Measurements from ENCODE around the gene SHROOM1.

Gene SHROOM1

GRCh38 chr5:132775476-132775961, 54.9 kb downstream of the SHROOM1 start:
- no peak overlapping the region for H3K27ac Mint-ChIP-seq
- ATAC-seq = no peak
- DNase-seq = no peak
- peak overlapping the region; percentile 10 for H3K4me3 Mint-ChIP-seq
- no peaks in the 10 kb centered on the region for H3K9me3 Mint-ChIP-seq
- H3K36me3 Mint-ChIP-seq (ENCODE audit: low read depth) = no peaks in the 10 kb centered on the region
- peaks cover 6% of the 10 kb centered on the region for H3K4me1 Mint-ChIP-seq
- H3K27me3 Mint-ChIP-seq = peaks cover 22% of the 10 kb centered on the region

GRCh38 chr5:132774896-132775295, 55.6 kb downstream of the SHROOM1 start:
- Mint-ChIP-seq H3K27me3 (peaks cover 19% of the 10 kb centered on the region), H3K4me3 (no peak overlapping the region), H3K36me3 (ENCODE audit: low read depth) (no peaks in the 10 kb centered on the region), H3K9me3 (no peaks in the 10 kb centered on the region), H3K4me1 (peaks cover 6% of the 10 kb centered on the region), H3K27ac (no peak overlapping the region)
- DNase-seq = no peak
- no peak for ATAC-seq

- peaks cover 6% of the 10 kb centered on the region for H3K4me1 Mint-ChIP-seq
- H3K27me3 Mint-ChIP-seq = peaks cover 16% of the 10 kb centered on the region
- no peak overlapping the region for H3K27ac Mint-ChIP-seq
- no peak overlapping the region for H3K4me3 Mint-ChIP-seq
- no peak for ATAC-seq
- no peak for DNase-seq
- no peaks in the 10 kb centered on the region for H3K36me3 Mint-ChIP-seq (ENCODE audit: low read depth)
- H3K9me3 Mint-ChIP-seq = no peaks in the 10 kb centered on the region
Measured at GRCh38 chr5:132774406-132774805, 56.0 kb downstream of the SHROOM1 start.

GRCh38 chr5:132773601-132774355, 56.7 kb downstream of the SHROOM1 start:
- no peak overlapping the region for H3K27ac Mint-ChIP-seq
- H3K27me3 Mint-ChIP-seq = peaks cover 12% of the 10 kb centered on the region
- peaks cover 6% of the 10 kb centered on the region for H3K4me1 Mint-ChIP-seq
- no peaks in the 10 kb centered on the region for H3K9me3 Mint-ChIP-seq
- DNase-seq (no peak), ATAC-seq (no peak)
- H3K4me3 Mint-ChIP-seq = no peak overlapping the region
- H3K36me3 Mint-ChIP-seq (ENCODE audit: low read depth) = no peaks in the 10 kb centered on the region

GRCh38 chr5:132773114-132773513, 57.3 kb downstream of the SHROOM1 start:
- DNase-seq (no peak), ATAC-seq (no peak)
- Mint-ChIP-seq H3K27me3 (peaks cover 7% of the 10 kb centered on the region), H3K9me3 (no peaks in the 10 kb centered on the region), H3K36me3 (ENCODE audit: low read depth) (no peaks in the 10 kb centered on the region), H3K27ac (no peak overlapping the region), H3K4me3 (no peak overlapping the region), H3K4me1 (peaks cover 3% of the 10 kb centered on the region)

GRCh38 chr5:132772291-132773070, 58.0 kb downstream of the SHROOM1 start:
- peaks cover 2% of the 10 kb centered on the region for H3K27me3 Mint-ChIP-seq
- DNase-seq = no peak
- no peak for ATAC-seq
- H3K36me3 Mint-ChIP-seq (ENCODE audit: low read depth) = no peaks in the 10 kb centered on the region
- H3K4me1 Mint-ChIP-seq = no peaks in the 10 kb centered on the region
- no peak overlapping the region for H3K27ac Mint-ChIP-seq
- H3K4me3 Mint-ChIP-seq = no peak overlapping the region
- no peaks in the 10 kb centered on the region for H3K9me3 Mint-ChIP-seq

Measured in activated naive CD8-positive, alpha-beta T cell treated with anti-CD3 and anti-CD28 coated beads, Interleukin-2, amount 50 U/mL, for 24 hours (primary cell).